SK-N-SH (cell line): ENCODE measurements around the gene SPACA9. TPM values are rescaled to one million over a fixed set of nuclear protein-coding genes. Genes with fewer than 3 reads are reported as not detected.

Experiments used
- CTCF ChIA-PET: fragments of 300-600, 350-600 bp; formaldehyde crosslinking; extraction: SDS; loops from one replicate; lab custom pipeline; 2021; lab: Yijun Ruan, JAX
- POLR2A ChIA-PET: fragments of 350-600 bp; sonication (Branson Sonifier 250); formaldehyde crosslinking; extraction: SDS; loops from one replicate; lab custom pipeline; 2020; ENCODE audit warnings: antibody characterized with exemption, inconsistent platforms; lab: Yijun Ruan, JAX
- DNase-seq: peaks from one replicate; pipeline ENCODE4 v3.0.0; 2012
- H2AFZ ChIP-seq: fragments of 200-600 bp; sonication (generic); 2 replicates; pipeline ENCODE4 v1.8.1; 2016; ENCODE audit warnings: antibody characterized with exemption, mild to moderate bottlenecking, low read depth
- H3F3A ChIP-seq: fragments of 200-600 bp; sonication (generic); replicated peaks from 2 replicates; pipeline ENCODE3; 2016; ENCODE audit warnings: antibody characterized with exemption, mild to moderate bottlenecking; ENCODE audit not compliant: insufficient read depth
- H3K27ac ChIP-seq, 2 experiments: fragments of 200-500 bp in 1 of 2; fragments of 200-600 bp in 1 of 2; sonication (Bioruptor generic) in 1 of 2; sonication (generic), shearing (Covaris generic) in 1 of 2; 2 replicates each; pipeline versions ENCODE4 v1.5.1 to v1.6.1; 2014 to 2016; ENCODE audit warnings: low read depth in 2 of 2, inconsistent platforms in 1 of 2, low read length in 1 of 2, mild to moderate bottlenecking in 1 of 2, mixed read lengths in 1 of 2
- H3K27me3 ChIP-seq: fragments of 200-600 bp; sonication (generic), shearing (Covaris generic); 2 replicates; pipeline ENCODE4 v1.6.1; 2016; ENCODE audit warnings: mixed run types; ENCODE audit not compliant: insufficient read depth
- H3K36me3 ChIP-seq, 2 experiments: fragments of 200-500 bp in 1 of 2; fragments of 200-600 bp in 1 of 2; sonication (Bioruptor generic) in 1 of 2; sonication (generic) in 1 of 2; replicated peaks in 1 of 2; 2 replicates each; pipeline versions ENCODE3 to v1.5.1; 2014 to 2016; ENCODE audit warnings: low read length in 1 of 2, mild to moderate bottlenecking in 1 of 2; ENCODE audit not compliant: insufficient read depth in 2 of 2, control insufficient read depth in 1 of 2
- H3K4me1 ChIP-seq, 2 experiments: fragments of 200-500 bp in 1 of 2; fragments of 200-600 bp in 1 of 2; sonication (Bioruptor generic) in 1 of 2; sonication (generic), shearing (Covaris generic) in 1 of 2; 2 replicates each; pipeline versions ENCODE4 v1.5.1 to v1.6.1; 2014 to 2016; ENCODE audit warnings: low read depth in 1 of 2, low read length in 1 of 2, mixed run types in 1 of 2; ENCODE audit not compliant: insufficient read depth in 2 of 2, control insufficient read depth in 1 of 2
- H3K4me2 ChIP-seq: fragments of 200-600 bp; sonication (generic), shearing (Covaris generic); 2 replicates; pipeline ENCODE4 v1.6.1; 2017; ENCODE audit warnings: mixed run types
- H3K4me3 ChIP-seq, 2 experiments: fragments of 200-500 bp in 1 of 2; fragments of 200-600 bp in 1 of 2; sonication (Bioruptor generic) in 1 of 2; sonication (generic), shearing (Covaris generic) in 1 of 2; 2 replicates each; pipeline versions ENCODE4 v1.5.1 to v1.8.1; 2014 to 2016; ENCODE audit warnings: low read depth in 2 of 2, inconsistent platforms in 1 of 2, low read length in 1 of 2, mild to moderate bottlenecking in 1 of 2, mixed read lengths in 1 of 2, moderate library complexity in 1 of 2
- H3K79me2 ChIP-seq: fragments of 200-600 bp; sonication (generic); 2 replicates; pipeline ENCODE4 v1.8.1; 2017; ENCODE audit warnings: mild to moderate bottlenecking; ENCODE audit not compliant: insufficient read depth
- H3K9ac ChIP-seq: fragments of 200-600 bp; sonication (generic); 2 replicates; pipeline ENCODE4 v1.6.1; 2017; ENCODE audit warnings: mixed run types
- H3K9me2 ChIP-seq: fragments of 200-600 bp; sonication (generic); 2 replicates; pipeline ENCODE4 v1.6.1; 2017; ENCODE audit warnings: mixed run types
- H3K9me3 ChIP-seq: fragments of 200-600 bp; sonication (generic); 2 replicates; pipeline ENCODE4 v1.6.1; 2017; ENCODE audit warnings: mixed run types, mild to moderate bottlenecking, moderate library complexity
- H4K20me1 ChIP-seq: fragments of 200-600 bp; sonication (generic); 2 replicates; pipeline ENCODE4 v1.6.1; 2017; ENCODE audit warnings: mild to moderate bottlenecking, mixed run types; ENCODE audit not compliant: insufficient read depth
- CHD2 ChIP-seq: fragments of 150-350 bp; IDR thresholded peaks from 2 replicates; pipeline ENCODE4 v1.6.1; 2018; ENCODE audit warnings: low read length; ENCODE audit not compliant: partially characterized antibody
- CTCF ChIP-seq: fragments of 200-600 bp; sonication (generic); IDR thresholded peaks from 2 replicates; pipeline ENCODE4 v1.6.1; 2017; ENCODE audit warnings: antibody characterized with exemption, mild to moderate bottlenecking, moderate library complexity
- ELF1 ChIP-seq: IDR thresholded peaks from 2 replicates; pipeline ENCODE4 v1.4.0; 2012
- FOSL2 ChIP-seq: IDR thresholded peaks from 2 replicates; pipeline ENCODE4 v1.4.0; 2012; ENCODE audit warnings: low read depth, mild to moderate bottlenecking, moderate library complexity, borderline replicate concordance
- GATA2 ChIP-seq: sonication (generic); formaldehyde crosslinking; IDR thresholded peaks from 2 replicates; pipeline ENCODE4 v1.5.0; 2020; ENCODE audit warnings: mild to moderate bottlenecking, missing genetic modification reagents
- JUND ChIP-seq: IDR thresholded peaks from 2 replicates; pipeline ENCODE4 v1.4.0; 2012
- REST ChIP-seq: IDR thresholded peaks from 2 replicates; pipeline ENCODE4 v1.6.1; 2012; ENCODE audit warnings: mild to moderate bottlenecking, low read depth, low read length, moderate library complexity
- RXRA ChIP-seq: IDR thresholded peaks from 2 replicates; pipeline ENCODE4 v1.4.0; 2012; ENCODE audit warnings: low read depth, mild to moderate bottlenecking, borderline replicate concordance
- SMC3 ChIP-seq: IDR thresholded peaks from 2 replicates; pipeline ENCODE4 v1.6.1; 2012; ENCODE audit warnings: low read depth, low read length, improper control_type of control experiment
- TAF1 ChIP-seq: IDR thresholded peaks from 2 replicates; pipeline ENCODE4 v1.6.1; 2012; ENCODE audit warnings: low read depth, mild to moderate bottlenecking, low read length, moderate library complexity, borderline replicate concordance
- TCF12 ChIP-seq: IDR thresholded peaks from 2 replicates; pipeline ENCODE4 v1.4.0; 2012
- TEAD4 ChIP-seq: IDR thresholded peaks from 2 replicates; pipeline ENCODE4 v1.4.0; 2012; ENCODE audit warnings: mild to moderate bottlenecking, borderline replicate concordance; ENCODE audit not compliant: insufficient read depth
- USF1 ChIP-seq: IDR thresholded peaks from 2 replicates; pipeline ENCODE4 v1.4.0; 2012; ENCODE audit warnings: low read depth, borderline replicate concordance
- USF2 ChIP-seq: fragments of 150-350 bp; IDR thresholded peaks from 2 replicates; pipeline ENCODE4 v1.6.1; 2017; ENCODE audit warnings: antibody characterized with exemption, low read length, low read depth, borderline replicate concordance
- ZBTB33 ChIP-seq: IDR thresholded peaks from 2 replicates; pipeline ENCODE4 v1.4.0; 2012; ENCODE audit warnings: low read depth, borderline replicate concordance
- WGBS: methylation state at CpG from one replicate; pipeline ENCODE4 v1.1.6; 2017; ENCODE audit warnings: low lambda C conversion rate; 5-methylcytosine and 5-hydroxymethylcytosine counted together
- polyA plus RNA-seq, 3 experiments: library from polyadenylated mRNA; depleted of rRNA; stranded (reverse); fragments of >200 nt; gene quantifications; 2 replicates each; pipeline ENCODE4 v1.2.3, GENCODE V29; 2012

Gene SPACA9
- polyA plus RNA-seq, 1 of the 3 experiments (the other 2 are of a cell fraction), result 9.8 TPM

- no peak overlapping the region for H2AFZ ChIP-seq
- H3K9me3 ChIP-seq, result no peaks in the 10 kb centered on the region
- H3K4me2 ChIP-seq, result no peak overlapping the region
- H3K27me3 ChIP-seq, result no peaks in the 10 kb centered on the region
- no peaks in the 10 kb centered on the region; the same call in 1 of the 2 replicates for H3K79me2 ChIP-seq
- no peak overlapping the region for H3K27ac ChIP-seq
- H3K9ac ChIP-seq, result no peak overlapping the region
- no peaks in the 10 kb centered on the region for H4K20me1 ChIP-seq
- TF ChIP-seq GATA2 (CRISPR knock-in tag) (no peak), CHD2 (no peak), TAF1 (no peak), FOSL2 (no peak), CTCF (no peak), ZBTB33 (no peak), USF2 (no peak), RXRA (no peak), USF1 (no peak), ELF1 (no peak), JUND (no peak), SMC3 (no peak), TCF12 (no peak), REST (no peak), TEAD4 (no peak)
- TF ChIP-seq, all 33 proteins: peak for 0
- H3K4me1 ChIP-seq, result peaks cover 0 to 7% of the 10 kb centered on the region in 2 experiments; a peak in 1 of 4 replicates
- no peak overlapping the region for H3K4me3 ChIP-seq
- DNase-seq, result no peak
- ChIA-PET CTCF (interaction anchor here (1.0 kb wide), 1 partner anchor 26 kb away, joined by 4 read pairs; no protein-coding TSS in a partner anchor), POLR2A (no interaction called here)
- no peaks in the 10 kb centered on the region for H3K36me3 ChIP-seq
- H3K9me2 ChIP-seq, result no peaks in the 10 kb centered on the region
- 72% methylated on average over 3 of the region's 5 CpGs for WGBS
- H3F3A ChIP-seq, result no peaks in the 10 kb centered on the region
Observed at GRCh38 chr9:132875159-132875558, 3.5 kb upstream of the SPACA9 start.
